Osteoblast (primary cell): ENCODE data around the gene AANAT. TPM values are rescaled to one million over a fixed set of nuclear protein-coding genes. Genes with fewer than 3 reads are reported as not detected.

Experiments used
- DNase-seq: peaks from one replicate; pipeline ENCODE4 v3.0.0; 2011; ENCODE audit warnings: low spot score, mixed read lengths; ENCODE audit not compliant: insufficient read length; ENCODE audit errors: missing footprints
- H2AFZ ChIP-seq: 2 replicates; pipeline ENCODE4 v1.6.0; 2011; ENCODE audit warnings: mild to moderate bottlenecking, low read length
- H3K27ac ChIP-seq: 2 replicates; pipeline ENCODE4 v1.5.1; 2011; ENCODE audit warnings: mild to moderate bottlenecking, low read depth, low read length, moderate library complexity
- H3K27me3 ChIP-seq: 2 replicates; pipeline ENCODE4 v1.6.0; 2012; ENCODE audit warnings: mild to moderate bottlenecking, control low read depth, inconsistent platforms, low read length, moderate library complexity; ENCODE audit not compliant: insufficient read depth
- H3K36me3 ChIP-seq: 2 replicates; pipeline ENCODE4 v1.5.1; 2011; ENCODE audit warnings: mild to moderate bottlenecking, low read length, control low read depth, moderate library complexity; ENCODE audit not compliant: insufficient read depth
- H3K4me1 ChIP-seq: 2 replicates; pipeline ENCODE4 v1.5.1; 2011; ENCODE audit warnings: mild to moderate bottlenecking, low read length, control low read depth, moderate library complexity; ENCODE audit not compliant: insufficient read depth
- H3K4me2 ChIP-seq: 2 replicates; pipeline ENCODE4 v1.6.0; 2011; ENCODE audit warnings: mild to moderate bottlenecking, low read length; ENCODE audit not compliant: insufficient read depth
- H3K4me3 ChIP-seq: fragments of 200-600 bp; sonication (generic); 3 replicates; pipeline ENCODE4 v1.5.1; 2012; ENCODE audit warnings: mild to moderate bottlenecking, low read length, inconsistent platforms; ENCODE audit not compliant: insufficient read depth
- H3K79me2 ChIP-seq: 2 replicates; pipeline ENCODE4 v1.6.0; 2012; ENCODE audit warnings: mild to moderate bottlenecking, low read length, control low read depth, inconsistent platforms; ENCODE audit not compliant: insufficient read depth
- H3K9me3 ChIP-seq: 2 replicates; pipeline ENCODE4 v1.5.1; 2011; ENCODE audit warnings: low read depth, low read length, control low read depth
- H4K20me1 ChIP-seq: 2 replicates; pipeline ENCODE4 v1.6.0; 2012; ENCODE audit warnings: mild to moderate bottlenecking, low read length, control low read depth; ENCODE audit not compliant: insufficient read depth
- CTCF ChIP-seq: IDR thresholded peaks from 2 replicates; pipeline ENCODE4 v1.5.1; 2011; ENCODE audit warnings: mild to moderate bottlenecking, low read depth, low read length, moderate library complexity; ENCODE audit errors: extremely low read depth
- total RNA-seq: library from RNA; depleted of rRNA; stranded (reverse); fragments of >200 nt; gene quantifications from 2 replicates; pipeline ENCODE4 v1.2.3, GENCODE V29; 2012

AANAT gene
- total RNA-seq, 1 donor = not detected

GRCh38 chr17:76433693-76434092, 33.7 kb upstream of the AANAT start:
- peaks cover 82% of the 10 kb centered on the region for H3K79me2 ChIP-seq
- H2AFZ ChIP-seq = no peak overlapping the region
- H3K4me3 ChIP-seq = no peak overlapping the region
- H3K27ac ChIP-seq = no peak overlapping the region
- DNase-seq = no peak
- H3K9me3 ChIP-seq = no peaks in the 10 kb centered on the region
- no peaks in the 10 kb centered on the region for H3K4me1 ChIP-seq
- H4K20me1 ChIP-seq = peaks cover 63% of the 10 kb centered on the region
- H3K27me3 ChIP-seq = no peaks in the 10 kb centered on the region
- H3K4me2 ChIP-seq = no peak overlapping the region
- TF ChIP-seq CTCF = no peak
- H3K36me3 ChIP-seq = no peaks in the 10 kb centered on the region

GRCh38 chr17:76434870-76435269, 32.5 kb upstream of the AANAT start:
- DNase-seq = no peak
- no peak overlapping the region for H2AFZ ChIP-seq
- H3K27me3 ChIP-seq = no peaks in the 10 kb centered on the region
- no peak for TF ChIP-seq CTCF
- no peaks in the 10 kb centered on the region for H3K4me1 ChIP-seq
- H3K27ac ChIP-seq = no peak overlapping the region
- H3K4me2 ChIP-seq = no peak overlapping the region
- no peaks in the 10 kb centered on the region for H3K36me3 ChIP-seq
- H3K4me3 ChIP-seq = no peak overlapping the region
- H3K79me2 ChIP-seq = peaks cover 89% of the 10 kb centered on the region
- peaks cover 68% of the 10 kb centered on the region for H4K20me1 ChIP-seq
- H3K9me3 ChIP-seq = no peaks in the 10 kb centered on the region

GRCh38 chr17:76435751-76436150, 31.7 kb upstream of the AANAT start:
- Histone ChIP-seq H3K79me2 (peaks cover 88% of the 10 kb centered on the region), H3K4me2 (no peak overlapping the region), H3K27ac (no peak overlapping the region), H3K36me3 (no peaks in the 10 kb centered on the region), H4K20me1 (peaks cover 63% of the 10 kb centered on the region), H3K4me1 (no peaks in the 10 kb centered on the region), H3K27me3 (no peaks in the 10 kb centered on the region), H3K9me3 (no peaks in the 10 kb centered on the region), H3K4me3 (no peak overlapping the region), H2AFZ (no peak overlapping the region)
- no peak for TF ChIP-seq CTCF
- no peak for DNase-seq

- no peak overlapping the region for H3K27ac ChIP-seq
- peaks cover 93% of the 10 kb centered on the region for H3K79me2 ChIP-seq
- no peak for TF ChIP-seq CTCF
- DNase-seq = no peak
- H3K4me3 ChIP-seq = no peak overlapping the region
- peaks cover 59% of the 10 kb centered on the region for H4K20me1 ChIP-seq
- no peaks in the 10 kb centered on the region for H3K27me3 ChIP-seq
- H2AFZ ChIP-seq = no peak overlapping the region
- peaks cover 7% of the 10 kb centered on the region for H3K4me1 ChIP-seq
- H3K36me3 ChIP-seq = no peaks in the 10 kb centered on the region
- H3K4me2 ChIP-seq = no peak overlapping the region
- H3K9me3 ChIP-seq = no peaks in the 10 kb centered on the region
Observed at GRCh38 chr17:76437467-76438402, 29.7 kb upstream of the AANAT start.
